ENCODE data around the gene MAGEA9.
"Not testable (repeated sequence)": the region's sequence is repeated elsewhere in the genome, so short reads cannot be mapped to it uniquely, and the experiment has no call there.

The MAGEA9 gene

DNA sequence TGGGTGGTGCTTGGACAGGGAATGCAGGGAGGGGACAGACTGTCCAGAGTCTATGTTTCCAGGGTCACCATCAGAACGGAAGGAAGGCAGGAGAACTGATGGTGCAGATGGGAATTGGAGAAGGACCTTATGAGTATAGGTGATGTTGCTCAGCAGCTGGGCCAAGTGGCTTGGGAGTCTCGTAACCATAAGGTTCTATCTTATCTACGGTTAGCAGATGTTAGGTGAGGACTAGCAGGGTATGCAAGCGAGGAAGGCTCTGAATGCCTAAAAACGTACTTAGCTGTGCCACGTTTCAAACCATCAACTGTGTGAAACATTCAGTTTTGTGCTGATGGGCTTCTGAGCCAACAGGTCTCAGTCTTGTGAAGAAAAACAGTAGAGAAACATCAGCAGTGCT, 22.4 kb downstream of the MAGEA9 start:
- in situ Hi-C loops (cut with MboI; ENCODE audit: low sequenced_read_pairs), result no loop called here

DNA sequence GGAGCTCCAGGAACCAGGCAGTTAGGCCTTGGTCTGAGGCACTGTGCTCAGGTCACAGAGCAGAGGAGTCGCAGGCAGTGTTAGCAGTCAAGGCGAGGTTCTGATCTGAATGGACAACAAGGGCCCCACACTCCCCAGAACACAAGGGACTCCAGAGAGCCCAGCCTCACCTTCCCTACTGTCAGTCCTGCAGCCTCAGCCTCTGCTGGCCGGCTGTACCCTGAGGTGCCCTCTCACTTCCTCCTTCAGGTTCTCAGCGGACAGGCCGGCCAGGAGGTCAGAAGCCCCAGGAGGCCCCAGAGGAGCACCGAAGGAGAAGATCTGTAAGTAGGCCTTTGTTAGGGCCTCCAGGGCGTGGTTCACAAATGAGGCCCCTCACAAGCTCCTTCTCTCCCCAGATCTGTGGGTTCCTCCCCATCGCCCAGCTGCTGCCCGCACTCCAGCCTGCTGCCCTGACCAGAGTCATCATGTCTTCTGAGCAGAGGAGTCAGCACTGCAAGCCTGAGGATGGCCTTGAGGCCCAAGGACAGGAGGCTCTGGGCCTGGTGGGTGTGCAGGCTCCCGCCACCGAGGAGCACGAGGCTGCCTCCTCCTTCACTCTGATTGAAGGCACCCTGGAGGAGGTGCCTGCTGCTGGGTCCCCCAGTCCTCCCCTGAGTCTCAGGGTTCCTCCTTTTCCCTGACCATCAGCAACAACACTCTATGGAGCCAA, 26.2 kb downstream of the MAGEA9 start:
- in situ Hi-C loops (cut with MboI; ENCODE audit: low sequenced_read_pairs), result no loop called here

DNA sequence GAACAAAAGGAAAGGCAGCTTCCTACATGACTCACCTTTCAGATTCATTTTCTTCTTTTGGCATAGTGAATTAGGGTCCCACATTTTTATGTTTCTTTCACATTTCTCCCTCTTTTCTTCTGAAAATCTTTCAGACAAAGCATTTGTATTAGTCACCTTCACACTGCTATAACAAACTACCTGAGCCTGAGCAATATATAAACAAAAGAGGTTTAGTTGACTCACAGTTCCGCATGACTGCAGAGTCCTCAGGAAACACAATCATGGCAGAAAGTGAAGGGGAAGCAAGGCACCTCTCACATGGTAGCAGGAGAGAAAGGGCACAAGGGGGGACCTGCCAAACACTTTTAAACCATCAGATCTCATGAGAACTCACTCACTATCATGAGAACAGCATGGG, 36.9 kb downstream of the MAGEA9 start:
- in situ Hi-C loops (cut with MboI; ENCODE audit: low sequenced_read_pairs), result no loop called here

DNA sequence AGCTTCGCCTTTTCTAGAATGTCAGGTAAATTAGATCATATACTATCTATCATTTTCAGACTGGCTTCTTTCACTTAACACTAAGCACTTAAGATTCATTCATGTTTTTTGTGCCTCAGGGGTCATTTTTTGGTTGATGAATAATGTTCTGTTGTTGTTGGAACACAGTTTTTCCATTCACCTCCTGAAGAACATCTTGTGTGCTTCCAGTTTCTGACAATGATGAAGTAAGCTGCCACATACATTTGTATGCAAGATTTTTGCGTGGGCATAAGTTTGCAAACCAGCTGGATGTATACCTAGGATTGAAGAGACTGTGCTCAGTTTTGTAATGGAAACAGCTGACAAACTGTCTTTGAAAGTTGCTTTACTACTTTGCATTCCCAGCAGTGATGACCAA, 37.6 kb downstream of the MAGEA9 start:
- in situ Hi-C loops (cut with MboI; ENCODE audit: low sequenced_read_pairs), result no loop called here

DNA sequence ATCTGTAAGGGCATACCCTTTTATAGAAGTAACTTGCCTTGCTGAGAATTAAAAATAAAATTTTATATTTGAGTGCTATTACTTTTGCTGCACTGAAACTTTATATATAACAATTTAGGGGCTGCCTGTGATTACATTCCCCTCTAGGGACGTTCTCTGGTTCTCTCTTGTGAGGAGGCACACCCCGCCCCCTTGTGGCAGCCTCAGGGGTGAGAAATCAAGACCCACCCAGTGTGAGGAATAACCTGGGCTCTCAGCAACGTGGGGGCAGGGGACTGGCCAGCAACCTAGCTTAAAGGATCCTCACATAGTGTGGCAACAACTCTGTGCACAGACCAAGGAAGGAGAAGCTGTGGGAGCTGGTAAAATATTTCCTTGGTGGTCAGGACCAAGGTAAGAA, 43.7 kb downstream of the MAGEA9 start:
- in situ Hi-C loops (cut with MboI; ENCODE audit: low sequenced_read_pairs), result no loop called here

DNA sequence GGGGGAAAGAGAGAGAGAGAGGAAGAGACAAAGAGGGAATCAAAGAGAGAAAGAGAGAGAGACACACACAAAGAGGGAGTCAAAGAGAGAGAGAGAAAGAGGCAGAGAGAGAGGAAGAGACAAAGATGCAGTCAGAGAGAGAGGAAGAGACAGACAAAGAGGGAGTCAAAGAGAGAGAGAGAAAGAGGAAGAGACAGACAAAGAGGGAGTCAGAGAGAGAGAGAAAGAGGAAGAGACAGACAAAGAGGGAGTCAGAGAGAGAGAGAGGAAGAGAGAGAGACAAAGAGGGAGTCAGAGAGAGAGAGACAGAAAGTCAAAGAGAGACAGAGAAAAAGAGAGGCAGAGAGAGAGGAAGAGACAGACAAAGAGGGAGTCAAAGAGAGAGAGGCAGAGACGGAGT, 45.5 kb downstream of the MAGEA9 start:
- in situ Hi-C loops (cut with MboI; ENCODE audit: low sequenced_read_pairs), result no loop called here

DNA sequence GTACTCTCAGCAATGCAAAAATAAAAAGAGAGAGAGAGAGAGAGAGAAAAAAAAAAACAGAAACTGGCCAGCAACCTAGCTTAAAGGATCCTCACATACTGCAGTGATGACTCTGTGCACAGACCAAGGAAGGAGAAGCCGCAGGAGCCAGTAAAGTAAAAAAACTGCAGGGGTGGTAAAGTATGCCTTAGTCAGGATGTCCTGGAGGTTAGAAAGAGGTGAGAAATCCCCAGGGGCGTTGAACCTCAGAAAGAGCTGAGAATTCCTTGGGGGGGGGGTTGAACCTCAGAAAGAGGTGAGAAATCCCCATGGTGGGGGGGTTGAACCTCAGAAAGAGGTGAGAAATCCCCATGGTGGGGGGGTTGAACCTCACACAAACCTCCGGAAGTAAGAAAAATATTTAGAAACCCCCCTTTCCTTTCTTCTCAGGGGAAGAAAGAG, 48.0 kb downstream of the MAGEA9 start:
- in situ Hi-C loops (cut with MboI; ENCODE audit: low sequenced_read_pairs), result no loop called here

DNA sequence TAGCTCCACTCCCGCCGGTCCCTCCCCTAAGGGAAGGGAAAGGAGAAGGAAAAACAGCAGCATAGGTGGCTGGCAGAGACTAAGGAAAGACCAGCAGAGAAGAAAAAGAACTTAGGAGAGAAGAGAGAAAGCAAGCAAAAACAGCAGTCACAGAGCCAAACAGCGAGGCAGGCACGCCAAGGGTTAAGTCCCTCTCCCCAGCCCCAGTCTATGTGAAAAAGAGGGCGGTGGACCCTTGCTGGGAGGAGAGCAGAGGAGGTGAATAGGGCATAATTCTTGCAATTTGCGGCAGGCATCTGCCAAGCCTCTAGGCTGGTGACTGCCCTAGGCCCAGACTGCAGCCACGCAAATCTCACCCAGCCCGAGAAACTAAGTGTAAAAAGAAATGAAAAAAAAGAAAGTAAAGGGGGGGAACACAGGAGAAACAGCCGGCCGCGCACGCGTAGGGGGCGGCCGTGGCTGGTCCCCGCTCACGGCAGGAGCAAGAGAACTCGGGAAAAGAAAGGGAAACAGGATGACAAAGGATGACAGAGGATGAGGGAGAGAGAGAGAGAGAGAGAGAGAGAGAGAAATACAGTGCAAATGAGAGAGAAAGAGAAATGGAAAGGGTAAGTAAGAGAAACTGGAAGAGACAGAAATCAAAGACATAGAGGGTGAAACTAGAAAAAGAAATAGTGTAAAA, 48.6 kb downstream of the MAGEA9 start:
- in situ Hi-C loops (cut with MboI; ENCODE audit: low sequenced_read_pairs), result no loop called here

DNA sequence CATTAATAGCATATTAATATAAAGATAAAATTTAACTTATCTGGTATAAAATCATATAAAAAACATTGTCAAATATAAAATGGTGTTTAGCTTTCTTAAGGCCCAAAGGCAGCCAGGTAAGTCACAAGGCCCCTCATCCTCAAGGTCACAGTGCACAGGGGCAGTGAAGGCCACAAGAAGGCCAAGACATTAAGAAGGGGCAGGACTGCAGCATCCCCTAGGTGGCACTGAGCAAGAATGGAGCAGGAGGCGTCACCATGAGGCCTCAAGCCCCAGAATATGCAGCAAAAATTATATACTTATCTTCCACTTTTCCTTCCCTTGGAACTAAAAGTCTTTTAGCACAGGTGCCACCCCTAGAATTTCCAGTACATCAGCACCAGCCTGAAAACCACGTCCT, 49.7 kb downstream of the MAGEA9 start:
- in situ Hi-C loops (cut with MboI; ENCODE audit: low sequenced_read_pairs), result no loop called here

DNA sequence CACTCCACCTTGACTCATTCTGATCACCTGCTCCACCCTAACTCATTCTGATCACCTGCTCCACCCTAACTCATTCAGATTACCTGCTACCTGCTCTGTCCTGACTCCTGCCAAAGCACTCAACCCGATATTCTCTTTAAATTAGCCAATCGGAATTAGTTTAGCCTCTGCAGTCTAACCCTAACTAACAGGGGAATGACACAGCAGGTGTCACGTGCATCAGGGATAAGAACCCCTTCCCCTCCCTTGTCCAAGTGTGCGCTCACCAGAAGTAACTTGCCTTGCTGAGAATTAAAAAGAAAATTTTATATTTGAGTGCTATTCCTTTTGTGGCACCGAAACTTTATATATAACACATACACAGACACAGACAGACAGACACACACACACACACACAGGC, 55.0 kb downstream of the MAGEA9 start:
- in situ Hi-C loops (cut with MboI; ENCODE audit: low sequenced_read_pairs), result not testable (repeated sequence)

DNA sequence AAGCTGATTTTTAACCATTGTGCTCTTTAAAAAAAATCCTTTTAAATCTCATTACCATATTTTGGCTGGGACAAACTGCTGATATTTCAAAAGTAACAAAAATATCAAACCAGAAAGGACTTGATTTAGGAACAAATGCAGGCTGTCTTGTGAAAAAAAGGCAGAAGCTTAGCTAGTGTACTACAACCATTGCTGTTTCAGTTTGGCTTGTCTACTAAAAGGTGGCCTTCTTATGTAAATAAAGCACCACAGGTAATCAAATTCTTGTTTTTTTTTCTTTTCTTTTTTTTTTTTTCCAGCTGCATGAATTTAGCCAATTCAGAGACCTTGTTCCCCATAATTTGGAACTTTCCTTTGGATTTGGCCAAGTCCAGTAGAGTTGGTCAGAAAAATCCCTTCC, 55.4 kb downstream of the MAGEA9 start:
- in situ Hi-C loops (cut with MboI; ENCODE audit: low sequenced_read_pairs), result no loop called here
